Pons (tissue), 1 donor: Measurements from ENCODE around the gene ANXA6.

Experiments used
- DNase-seq: peaks from one replicate; pipeline ENCODE4 v3.0.0-alpha.2; 2016; ENCODE audit warnings: low spot score

Gene ANXA6

GRCh38 chr5:151153766-151154272 lies 3.8 kb downstream of the ANXA6 start:
- DNase-seq: no peak

- DNase-seq: no peak
Measured at GRCh38 chr5:151153300-151153699, 4.3 kb downstream of the ANXA6 start.

GRCh38 chr5:151151793-151152192 lies 5.8 kb downstream of the ANXA6 start:
- DNase-seq: peak; percentile 46

- no peak for DNase-seq
Measured at GRCh38 chr5:151151263-151151660, 6.3 kb downstream of the ANXA6 start.

GRCh38 chr5:151150471-151151262 lies 6.9 kb downstream of the ANXA6 start:
- DNase-seq: no peak

GRCh38 chr5:151148583-151148982 lies 9.0 kb downstream of the ANXA6 start:
- DNase-seq: no peak

GRCh38 chr5:151147033-151147432 lies 10.5 kb downstream of the ANXA6 start:
- DNase-seq: no peak

GRCh38 chr5:151146061-151146460 lies 11.5 kb downstream of the ANXA6 start:
- DNase-seq: no peak

GRCh38 chr5:151144922-151145321 lies 12.7 kb downstream of the ANXA6 start:
- no peak for DNase-seq

- no peak for DNase-seq
Measured at GRCh38 chr5:151144275-151144674, 13.3 kb downstream of the ANXA6 start.

GRCh38 chr5:151143645-151144044 lies 13.9 kb downstream of the ANXA6 start:
- DNase-seq: no peak

- no peak for DNase-seq
Measured at GRCh38 chr5:151142933-151143332, 14.6 kb downstream of the ANXA6 start.

- no peak for DNase-seq
Measured at GRCh38 chr5:151141535-151141934, 16.0 kb downstream of the ANXA6 start.

- DNase-seq: peak; percentile 42
Measured at GRCh38 chr5:151140686-151141459, 16.7 kb downstream of the ANXA6 start.

- no peak for DNase-seq
Measured at GRCh38 chr5:151139646-151140045, 17.9 kb downstream of the ANXA6 start.

- no peak for DNase-seq
Measured at GRCh38 chr5:151139015-151139414, 18.6 kb downstream of the ANXA6 start.

GRCh38 chr5:151138114-151138513 lies 19.5 kb downstream of the ANXA6 start:
- no peak for DNase-seq

- DNase-seq: no peak
Measured at GRCh38 chr5:151137067-151137825, 20.3 kb downstream of the ANXA6 start.

- DNase-seq: no peak
Measured at GRCh38 chr5:151134228-151134627, 23.4 kb downstream of the ANXA6 start.

- DNase-seq: peak; percentile 81
Measured at GRCh38 chr5:151132963-151133362, 24.6 kb downstream of the ANXA6 start.

GRCh38 chr5:151130922-151131891 lies 26.4 kb downstream of the ANXA6 start:
- no peak for DNase-seq
